Activated CD4-positive, alpha-beta T cell treated with anti-CD3 and anti-CD28 coated beads, Interleukin-2, Interleukin-4, amounts not matched to agents 100 ng/mL and 50 ng/mL, durations not matched to agents 16 hours and 8 hours (primary cell): ENCODE measurements around the gene UQCC3.
"Not testable (repeated sequence)": the region's sequence is repeated elsewhere in the genome, so short reads cannot be mapped to it uniquely, and the experiment has no call there.

Experiments used
- DNase-seq: peaks from one replicate; pipeline ENCODE4 v3.0.0-alpha.2; 2020; ENCODE audit warnings: low spot score

UQCC3 gene

GRCh38 chr11:62665599-62666258 lies 5.7 kb upstream of the UQCC3 start:
- DNase-seq = peak; percentile 53

GRCh38 chr11:62666259-62666926 lies 5.1 kb upstream of the UQCC3 start:
- DNase-seq = peak; percentile 22

- DNase-seq = no peak
Measured at GRCh38 chr11:62667460-62667859, 4.0 kb upstream of the UQCC3 start.

GRCh38 chr11:62669420-62670161 lies 1.9 kb upstream of the UQCC3 start:
- no peak for DNase-seq

- DNase-seq = peak; percentile 33
Measured at GRCh38 chr11:62671236-62671607, 251 bp upstream of the UQCC3 start.

- DNase-seq = no peak
Measured at GRCh38 chr11:62673196-62673525, 1.7 kb downstream of the UQCC3 start.

GRCh38 chr11:62675415-62675814 lies 3.9 kb downstream of the UQCC3 start:
- DNase-seq = not testable (repeated sequence)

GRCh38 chr11:62676698-62677097 lies 5.2 kb downstream of the UQCC3 start:
- DNase-seq = no peak

GRCh38 chr11:62677156-62677555 lies 5.7 kb downstream of the UQCC3 start:
- no peak for DNase-seq

- no peak for DNase-seq
Measured at GRCh38 chr11:62677714-62678113, 6.2 kb downstream of the UQCC3 start.

GRCh38 chr11:62678433-62678769 lies 6.9 kb downstream of the UQCC3 start:
- no peak for DNase-seq

- peak; percentile 86 for DNase-seq
Measured at GRCh38 chr11:62678770-62679696, 7.6 kb downstream of the UQCC3 start, which contains the start of gene UBXN1. UBXN1 (minus strand) TSS chr11:62679073; CDS start chr11:62678923, 150 bp downstream.

- DNase-seq = peak; percentile 66
Measured at GRCh38 chr11:62680825-62681240, 9.4 kb downstream of the UQCC3 start.

GRCh38 chr11:62682518-62682917 lies 11.0 kb downstream of the UQCC3 start:
- no peak for DNase-seq

GRCh38 chr11:62687508-62688396 lies 16.3 kb downstream of the UQCC3 start:
- DNase-seq = no peak

GRCh38 chr11:62688491-62688890 lies 17.0 kb downstream of the UQCC3 start:
- no peak for DNase-seq

GRCh38 chr11:62689421-62690183 lies 18.1 kb downstream of the UQCC3 start, which contains the start of gene LRRN4CL:
LRRN4CL (minus strand) TSS chr11:62689530; CDS start chr11:62688508, 1,022 bp downstream.
- DNase-seq = no peak

GRCh38 chr11:62693624-62694023 lies 22.2 kb downstream of the UQCC3 start:
- DNase-seq = not testable (repeated sequence)

- DNase-seq = peak; percentile 74
Measured at GRCh38 chr11:62694455-62695167, 23.1 kb downstream of the UQCC3 start.

- DNase-seq = peak; percentile 55
Measured at GRCh38 chr11:62702246-62702645, 30.8 kb downstream of the UQCC3 start.
